SKM-1 treated with dmso at 0.1 percent for 144 hours (cell line): Measurements from ENCODE around the gene SPINK6.

Experiments
- DNase-seq: peaks from one replicate; lab custom pipeline; 2025; ENCODE audit not compliant: unreplicated experiment; lab: John Stamatoyannopoulos, UW

The SPINK6 gene

GRCh38 chr5:148221508-148221907 is 18.7 kb downstream of the SPINK6 start:
- DNase-seq = no peak

DNA sequence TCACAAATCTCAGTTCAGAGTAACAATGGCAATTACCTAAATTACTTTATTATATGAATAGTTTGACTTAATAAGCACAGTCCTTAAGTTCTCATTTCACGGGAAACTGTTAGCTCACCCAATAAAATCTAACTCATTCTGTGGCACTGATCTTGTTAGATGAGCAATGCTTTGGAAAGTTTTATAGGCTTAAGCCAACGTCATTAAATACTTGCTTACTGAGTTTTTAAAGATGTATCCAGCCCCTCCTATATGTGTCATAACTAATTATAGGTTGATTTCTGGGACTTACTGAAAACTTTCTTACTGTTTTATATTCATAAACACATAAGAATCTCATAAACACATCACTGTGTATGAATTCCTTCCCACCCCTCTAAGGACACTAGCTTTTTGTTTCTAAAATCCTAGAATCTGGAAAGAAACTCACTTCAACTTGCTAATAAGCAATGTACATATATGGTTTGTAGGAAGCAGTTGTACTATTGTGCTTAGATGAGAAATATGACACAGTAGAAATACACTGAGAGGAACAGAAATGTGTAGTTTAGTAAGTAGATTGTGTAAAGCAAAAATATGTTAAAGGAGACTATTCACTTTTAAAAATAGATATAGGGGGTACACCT is 21.4 kb downstream of the SPINK6 start:
- DNase-seq = no peak

DNA sequence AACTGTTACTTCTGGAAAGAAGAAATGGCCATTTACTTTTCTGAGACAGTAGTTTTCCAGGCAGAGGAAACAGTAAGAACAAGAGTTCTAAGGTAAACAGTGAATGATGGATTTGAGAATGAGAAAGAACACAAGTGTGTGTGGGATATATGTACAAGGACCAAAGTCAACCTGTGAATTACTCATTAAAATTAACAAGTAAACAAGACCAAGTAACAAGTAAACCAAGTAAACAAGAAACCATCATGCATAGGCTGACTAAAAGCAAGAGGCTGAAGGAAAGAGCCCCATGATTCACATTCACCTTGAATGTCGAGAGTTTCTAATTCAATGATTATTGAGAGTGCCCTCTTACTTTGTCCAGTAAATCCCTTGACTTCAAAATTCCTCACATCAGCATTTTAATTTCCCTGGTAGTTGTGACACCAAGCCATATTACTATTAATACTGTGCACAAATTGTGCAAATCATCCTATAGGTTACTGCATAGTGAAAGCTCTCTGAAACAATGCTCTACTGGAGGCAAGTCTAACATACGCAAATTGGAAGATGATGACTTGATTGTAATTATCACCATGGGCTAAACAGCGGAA is 25.6 kb downstream of the SPINK6 start:
- DNase-seq = no peak

DNA sequence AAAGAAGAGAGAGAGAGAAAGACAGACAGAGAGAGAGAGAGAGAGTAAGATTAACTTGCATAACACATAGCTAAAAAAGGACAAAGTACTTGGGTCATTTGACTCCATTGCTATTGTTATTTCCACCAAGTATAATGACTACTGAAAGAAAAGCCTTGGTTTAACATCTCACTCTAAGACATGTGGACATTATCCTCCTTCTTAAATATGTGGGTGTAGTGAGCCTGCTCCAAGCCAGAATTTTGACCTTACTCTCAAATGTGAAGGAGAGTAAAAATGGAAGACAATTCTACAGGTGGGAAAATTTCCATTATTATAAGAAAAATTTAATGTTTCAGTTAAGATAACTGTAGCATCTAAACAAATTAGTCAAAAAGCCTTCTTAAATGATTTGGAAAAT is 27.0 kb downstream of the SPINK6 start:
- no peak for DNase-seq

DNA sequence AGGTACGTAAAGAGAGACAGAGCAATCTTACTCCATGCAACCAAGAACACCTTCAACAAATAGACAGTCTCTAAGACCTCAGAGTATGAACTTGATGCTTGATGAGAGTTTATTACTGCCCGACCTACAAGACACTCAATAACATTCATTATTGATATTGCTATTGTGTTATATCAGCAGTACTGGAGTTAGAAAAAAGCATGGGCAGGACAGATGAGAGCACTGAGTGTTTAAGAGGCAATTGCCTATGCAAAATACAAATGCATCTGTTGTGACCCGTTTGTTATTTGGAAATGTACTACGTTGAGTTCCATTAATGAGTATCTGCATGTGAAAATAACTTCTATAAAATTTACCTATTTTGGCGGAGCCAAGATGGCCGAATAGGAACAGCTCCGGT is 27.4 kb downstream of the SPINK6 start:
- DNase-seq = no peak

DNA sequence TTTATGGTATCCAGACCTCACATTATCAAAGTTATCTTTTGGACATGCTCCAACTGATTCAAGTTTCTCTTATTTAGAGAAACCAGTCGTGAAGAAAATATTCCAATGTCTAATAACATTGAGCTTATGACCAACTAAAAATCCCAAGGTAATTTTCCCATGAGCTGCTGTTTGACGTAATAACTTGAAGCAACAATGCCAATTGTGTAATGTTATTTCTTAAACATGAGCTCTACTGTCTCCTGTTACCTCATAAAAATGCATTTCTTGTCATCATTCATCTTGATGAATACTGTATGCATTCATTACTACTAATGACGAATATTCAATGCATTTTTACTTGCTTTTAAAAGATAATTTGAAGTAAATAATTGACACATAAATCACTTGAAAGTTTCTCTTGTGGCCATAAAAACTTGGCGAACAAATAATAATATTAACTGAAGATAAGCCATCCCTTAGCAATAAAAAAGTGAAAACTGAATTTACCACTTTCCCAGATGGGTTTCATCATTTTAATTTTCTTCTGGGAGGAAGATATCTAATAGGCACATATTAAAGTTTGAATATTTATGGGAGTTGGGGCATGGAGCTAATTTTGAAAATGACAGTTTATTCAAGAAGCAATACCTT is 35.1 kb downstream of the SPINK6 start:
- no peak for DNase-seq

- DNase-seq = no peak
Measured at GRCh38 chr5:148238418-148238794, 35.6 kb downstream of the SPINK6 start, which contains the start of gene MARCOL. Gene MARCOL, plus strand, starts transcription at chr5:148238525. Its CDS starts 73 bp downstream, at chr5:148238598.

GRCh38 chr5:148248894-148249293 is 46.1 kb downstream of the SPINK6 start:
- no peak for DNase-seq

- no peak for DNase-seq
Measured at GRCh38 chr5:148255456-148255855, 52.6 kb downstream of the SPINK6 start.

GRCh38 chr5:148259288-148259687 is 56.4 kb downstream of the SPINK6 start:
- DNase-seq = no peak

DNA sequence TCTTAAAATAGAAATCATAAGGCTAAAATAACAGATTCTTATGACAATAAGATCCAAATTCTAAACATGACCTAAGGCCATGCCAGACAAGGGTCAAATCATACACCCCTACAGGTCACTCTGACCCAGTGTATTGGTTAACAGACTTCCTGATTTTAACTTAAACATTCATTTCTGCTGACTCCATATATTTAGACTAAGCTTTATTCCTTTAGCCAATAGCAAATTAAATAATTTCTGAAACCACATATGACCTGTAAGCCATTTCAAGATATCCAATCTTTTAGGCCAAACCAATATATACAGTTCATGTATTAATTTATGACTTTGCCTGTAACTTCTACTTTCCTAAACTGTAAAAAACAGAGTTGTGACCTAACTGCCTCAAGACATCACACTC is 58.4 kb downstream of the SPINK6 start:
- no peak for DNase-seq
